ENCODE data around the gene GH1. TPM values are rescaled to one million over a fixed set of nuclear protein-coding genes. Genes with fewer than 3 reads are reported as not detected.
A peak's percentile ranks its signal among the peaks of the same experiment; 100 is the strongest.

GH1 gene
- total RNA-seq, 2 donors from 2014 or later: not detected

DNA sequence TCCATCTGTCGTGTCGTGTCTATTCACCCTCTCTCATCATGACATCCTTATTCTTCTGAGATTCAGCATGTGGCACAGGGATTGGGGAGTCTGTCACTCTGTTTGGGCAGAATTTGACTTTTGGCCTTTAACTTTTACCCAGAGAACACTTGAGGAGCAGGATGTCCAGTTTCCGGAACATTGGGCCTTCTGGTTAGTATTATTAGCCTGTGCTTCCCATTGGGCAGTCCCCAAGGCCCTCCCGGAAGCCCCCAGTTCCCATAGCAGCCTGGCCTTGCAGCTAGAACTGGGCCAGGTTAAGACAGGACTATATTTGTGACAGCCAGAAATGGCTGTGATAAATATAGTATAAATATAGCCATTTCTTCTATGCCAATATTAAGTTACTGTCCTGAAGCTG is 44.5 kb upstream of the GH1 start:
- no peaks in the 10 kb centered on the region for H3K9me3 Mint-ChIP-seq
- H3K4me3 ChIP-seq (ENCODE audit: low read length): no peak overlapping the region
- H3K36me3 Mint-ChIP-seq (ENCODE audit: low read depth): peaks cover 1% of the 10 kb centered on the region
- H3K9ac ChIP-seq (ENCODE audit: extremely low read depth, low read length, poor library complexity, severe bottlenecking): no peak overlapping the region
- peaks cover 14% of the 10 kb centered on the region for H3K4me1 Mint-ChIP-seq
- no peaks in the 10 kb centered on the region for H3K36me3 ChIP-seq (ENCODE audit: control insufficient read depth, insufficient read depth, low read length)
- H3K27ac Mint-ChIP-seq: no peak overlapping the region
- peaks cover 5% of the 10 kb centered on the region for H3K4me1 ChIP-seq (ENCODE audit: control insufficient read depth, insufficient read depth, low read length)
- H3K4me3 Mint-ChIP-seq: no peak overlapping the region
- H3K9me3 ChIP-seq (ENCODE audit: control insufficient read depth, low read length): no peaks in the 10 kb centered on the region
- DNase-seq: no peak
- peaks cover 36% of the 10 kb centered on the region for H3K27me3 Mint-ChIP-seq (ENCODE audit: insufficient read depth)
- no peak overlapping the region for H3K27ac ChIP-seq (ENCODE audit: low read depth, low read length)
- TF ChIP-seq, protein P1, sequence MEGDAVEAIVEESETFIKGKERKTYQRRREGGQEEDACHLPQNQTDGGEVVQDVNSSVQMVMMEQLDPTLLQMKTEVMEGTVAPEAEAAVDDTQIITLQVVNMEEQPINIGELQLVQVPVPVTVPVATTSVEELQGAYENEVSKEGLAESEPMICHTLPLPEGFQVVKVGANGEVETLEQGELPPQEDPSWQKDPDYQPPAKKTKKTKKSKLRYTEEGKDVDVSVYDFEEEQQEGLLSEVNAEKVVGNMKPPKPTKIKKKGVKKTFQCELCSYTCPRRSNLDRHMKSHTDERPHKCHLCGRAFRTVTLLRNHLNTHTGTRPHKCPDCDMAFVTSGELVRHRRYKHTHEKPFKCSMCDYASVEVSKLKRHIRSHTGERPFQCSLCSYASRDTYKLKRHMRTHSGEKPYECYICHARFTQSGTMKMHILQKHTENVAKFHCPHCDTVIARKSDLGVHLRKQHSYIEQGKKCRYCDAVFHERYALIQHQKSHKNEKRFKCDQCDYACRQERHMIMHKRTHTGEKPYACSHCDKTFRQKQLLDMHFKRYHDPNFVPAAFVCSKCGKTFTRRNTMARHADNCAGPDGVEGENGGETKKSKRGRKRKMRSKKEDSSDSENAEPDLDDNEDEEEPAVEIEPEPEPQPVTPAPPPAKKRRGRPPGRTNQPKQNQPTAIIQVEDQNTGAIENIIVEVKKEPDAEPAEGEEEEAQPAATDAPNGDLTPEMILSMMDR (conservative IDR thresholded peaks at IDR 0.05): no peak
- 90 to 100% methylated on average over 2 to 4 of the region's 4 CpGs for WGBS, 2 experiments (ENCODE audit: insufficient coverage in 1 of 2, insufficient read length in 1 of 2)
- peaks cover 15% of the 10 kb centered on the region for H3K27me3 ChIP-seq (ENCODE audit: control insufficient read depth, insufficient read depth, low read length, poor library complexity, severe bottlenecking)

DNA sequence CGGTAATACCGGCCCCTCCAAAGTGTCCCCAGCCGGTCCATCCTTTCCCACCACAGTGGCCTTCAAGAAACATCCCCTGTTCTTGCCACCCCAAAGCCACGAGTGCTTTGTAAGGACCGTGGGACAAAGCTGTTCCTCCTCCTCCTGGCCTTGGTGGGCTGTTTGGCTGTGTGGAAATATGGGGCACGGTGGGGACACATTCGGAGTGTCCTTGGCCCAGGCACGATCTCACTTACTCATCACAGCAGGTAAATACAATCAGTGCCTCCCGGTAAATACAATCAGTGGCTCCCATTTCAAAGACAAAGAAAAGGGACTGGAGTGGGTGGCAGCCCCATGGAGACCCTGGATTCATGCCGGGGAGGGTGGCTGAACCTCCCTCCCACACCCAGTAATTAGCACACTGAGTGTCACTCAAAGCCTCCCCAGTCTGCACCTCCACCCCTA is 43.7 kb upstream of the GH1 start:
- H3K4me3 ChIP-seq (ENCODE audit: low read length): no peak overlapping the region
- Mint-ChIP-seq H3K4me1 (peaks cover 14% of the 10 kb centered on the region), H3K27me3 (ENCODE audit: insufficient read depth) (peaks cover 36% of the 10 kb centered on the region), H3K27ac (no peak overlapping the region), H3K36me3 (ENCODE audit: low read depth) (peaks cover 1% of the 10 kb centered on the region), H3K4me3 (peak overlapping the region; percentile 12), H3K9me3 (no peaks in the 10 kb centered on the region)
- H3K27ac ChIP-seq (ENCODE audit: low read depth, low read length): no peak overlapping the region
- H3K9me3 ChIP-seq (ENCODE audit: control insufficient read depth, low read length): no peaks in the 10 kb centered on the region
- H3K4me1 ChIP-seq (ENCODE audit: control insufficient read depth, insufficient read depth, low read length): peaks cover 5% of the 10 kb centered on the region
- DNase-seq: no peak
- no peaks in the 10 kb centered on the region for H3K36me3 ChIP-seq (ENCODE audit: control insufficient read depth, insufficient read depth, low read length)
- H3K27me3 ChIP-seq (ENCODE audit: control insufficient read depth, insufficient read depth, low read length, poor library complexity, severe bottlenecking): peaks cover 15% of the 10 kb centered on the region
- 62 to 66% methylated on average over 6 to 10 of the region's 10 CpGs for WGBS, 2 experiments (ENCODE audit: insufficient coverage in 1 of 2, insufficient read length in 1 of 2)
- H3K9ac ChIP-seq (ENCODE audit: extremely low read depth, low read length, poor library complexity, severe bottlenecking): no peak overlapping the region
- TF ChIP-seq, protein P1 (conservative IDR thresholded peaks at IDR 0.05): no peak

DNA sequence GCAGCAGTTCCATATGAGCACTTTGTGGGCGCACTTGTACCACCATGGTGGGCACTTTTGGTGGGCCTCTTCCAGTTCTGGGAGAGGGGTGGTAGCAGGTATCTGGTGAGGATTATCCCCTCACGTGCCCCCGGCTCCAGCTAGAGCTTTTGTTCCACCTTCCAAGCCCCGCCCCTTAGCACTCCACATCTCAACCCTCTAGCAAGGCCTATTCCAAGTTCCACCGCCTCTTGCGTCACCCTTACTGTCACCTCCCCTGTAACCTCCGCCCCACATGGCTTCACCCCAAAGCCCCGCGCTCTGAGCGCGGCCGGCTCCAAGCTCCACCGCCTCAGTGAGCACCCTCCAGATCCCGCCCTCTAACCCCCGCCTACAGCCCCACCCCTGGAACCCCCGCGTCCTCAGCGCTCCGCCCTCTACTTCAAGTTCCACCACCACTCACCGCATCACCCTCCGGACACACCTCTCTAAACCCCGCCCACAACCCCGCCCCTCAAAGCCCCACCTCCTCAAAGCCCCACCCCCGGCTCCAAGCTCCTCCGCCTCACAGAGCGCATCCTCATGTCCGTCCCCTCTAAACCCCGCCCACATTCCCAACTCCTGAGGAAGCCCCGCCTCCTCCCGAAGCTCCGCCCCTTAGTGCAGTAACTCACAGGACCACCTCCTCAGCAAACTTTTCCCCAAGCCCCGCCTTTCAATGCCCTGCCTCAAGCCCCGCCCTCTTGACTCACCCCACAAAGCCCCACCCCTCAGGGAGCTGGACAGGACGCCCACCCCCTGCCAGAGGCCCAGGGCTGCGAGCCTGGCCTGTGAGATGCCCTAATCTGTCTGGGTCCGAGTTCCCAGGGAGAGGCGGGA is 42.9 kb upstream of the GH1 start:
- peaks cover 15% of the 10 kb centered on the region for H3K27me3 ChIP-seq (ENCODE audit: control insufficient read depth, insufficient read depth, low read length, poor library complexity, severe bottlenecking)
- Mint-ChIP-seq H3K27me3 (ENCODE audit: insufficient read depth) (peaks cover 36% of the 10 kb centered on the region), H3K9me3 (no peaks in the 10 kb centered on the region), H3K27ac (no peak overlapping the region), H3K4me1 (peaks cover 14% of the 10 kb centered on the region), H3K36me3 (ENCODE audit: low read depth) (peaks cover 1% of the 10 kb centered on the region), H3K4me3 (peak overlapping the region; percentile 54)
- H3K4me3 ChIP-seq (ENCODE audit: low read length): peak overlapping the region; percentile 57
- peak overlapping the region; percentile 22 for H3K9ac ChIP-seq (ENCODE audit: extremely low read depth, low read length, poor library complexity, severe bottlenecking)
- WGBS, 2 experiments (ENCODE audit: insufficient coverage in 1 of 2, insufficient read length in 1 of 2): 18% methylated on average over 7 to 37 of the region's 37 CpGs
- peak; percentile 100 for DNase-seq
- H3K4me1 ChIP-seq (ENCODE audit: control insufficient read depth, insufficient read depth, low read length): peaks cover 5% of the 10 kb centered on the region
- H3K27ac ChIP-seq (ENCODE audit: low read depth, low read length): no peak overlapping the region
- H3K36me3 ChIP-seq (ENCODE audit: control insufficient read depth, insufficient read depth, low read length): no peaks in the 10 kb centered on the region
- TF ChIP-seq, protein P1 (conservative IDR thresholded peaks at IDR 0.05): no peak
- H3K9me3 ChIP-seq (ENCODE audit: control insufficient read depth, low read length): no peaks in the 10 kb centered on the region

Data from endodermal cell (in vitro differentiated cells).